Skin epidermis (tissue), 12 donors: Measurements from ENCODE around the gene SLC26A2.

Source experiments
- H3K27ac ChIP-seq, 21 experiments: fragments of 200-600 bp; sonication (generic) in 11 of 21; one replicate each; pipeline ENCODE4 v1.5.0; 2020; ENCODE audit warnings: mild to moderate bottlenecking in 3 of 21, inconsistent platforms in 2 of 21, moderate library complexity in 2 of 21
- H3K4me3 ChIP-seq, 7 experiments: fragments of 200-600 bp; sonication (generic) in 2 of 7; one replicate each; pipeline ENCODE4 v1.5.0; 2020; ENCODE audit warnings: inconsistent platforms in 2 of 7, mild to moderate bottlenecking in 2 of 7, moderate library complexity in 1 of 7

The SLC26A2 gene

GRCh38 chr5:149960272-149961185 is at the start of gene SLC26A2:
Gene SLC26A2, plus strand, starts transcription at chr5:149960758. Its CDS starts 16,895 bp downstream, at chr5:149977653.
- Histone ChIP-seq H3K27ac (peak within 1 kb of the TSS; percentile 55 to 95 (median 87)), H3K4me3 (peak within 1 kb of the TSS; percentile 70 to 89 (median 80))

- Histone ChIP-seq H3K27ac (no peak overlapping the region), H3K4me3 (no peak overlapping the region)
These were observed 49.5 kb upstream of the SLC26A2 start for GRCh38 chr5:149911031-149911430.

GRCh38 chr5:149912226-149912871 is 48.2 kb upstream of the SLC26A2 start:
- Histone ChIP-seq H3K4me3 (no peak overlapping the region), H3K27ac (no peak overlapping the region)

GRCh38 chr5:149913436-149914419 is 46.8 kb upstream of the SLC26A2 start:
- Histone ChIP-seq H3K4me3 (no peak overlapping the region), H3K27ac (no peak overlapping the region)

GRCh38 chr5:149915392-149916260 is 44.9 kb upstream of the SLC26A2 start:
- Histone ChIP-seq H3K27ac (no peak overlapping the region), H3K4me3 (no peak overlapping the region)

- no peak overlapping the region for H3K4me3 ChIP-seq
- H3K27ac ChIP-seq = no peak overlapping the region
These were observed 44.1 kb upstream of the SLC26A2 start for GRCh38 chr5:149916334-149917072.

- Histone ChIP-seq H3K27ac (no peak overlapping the region), H3K4me3 (no peak overlapping the region)
These were observed 43.4 kb upstream of the SLC26A2 start for GRCh38 chr5:149917073-149917676.

- Histone ChIP-seq H3K4me3 (no peak overlapping the region), H3K27ac (no peak overlapping the region)
These were observed 39.0 kb upstream of the SLC26A2 start for GRCh38 chr5:149921597-149921996.

GRCh38 chr5:149922950-149923349 is 37.6 kb upstream of the SLC26A2 start:
- Histone ChIP-seq H3K4me3 (no peak overlapping the region), H3K27ac (no peak overlapping the region)

GRCh38 chr5:149924486-149924885 is 36.1 kb upstream of the SLC26A2 start:
- H3K4me3 ChIP-seq = no peak overlapping the region

GRCh38 chr5:149930043-149930748 is 30.4 kb upstream of the SLC26A2 start:
- Histone ChIP-seq H3K4me3 (no peak overlapping the region), H3K27ac (peak overlapping the region in 1 of 21 experiments; percentile 1)

More at GRCh38 chr5:149924486-149924885, 36.1 kb upstream of the SLC26A2 start:
- no peak overlapping the region for H3K27ac ChIP-seq

- H3K27ac ChIP-seq = no peak overlapping the region
These were observed 29.6 kb upstream of the SLC26A2 start for GRCh38 chr5:149930749-149931574.

GRCh38 chr5:149931992-149932436 is 28.5 kb upstream of the SLC26A2 start:
- no peak overlapping the region for H3K4me3 ChIP-seq
- no peak overlapping the region for H3K27ac ChIP-seq

More at GRCh38 chr5:149930749-149931574, 29.6 kb upstream of the SLC26A2 start:
- no peak overlapping the region for H3K4me3 ChIP-seq

GRCh38 chr5:149932445-149933350 is 27.9 kb upstream of the SLC26A2 start:
- Histone ChIP-seq H3K27ac (no peak overlapping the region), H3K4me3 (no peak overlapping the region)

GRCh38 chr5:149935431-149935901 is 25.1 kb upstream of the SLC26A2 start:
- Histone ChIP-seq H3K4me3 (no peak overlapping the region), H3K27ac (peak overlapping the region in 4 of 21 experiments; percentile 8 to 74 (median 56))
